Measurements from ENCODE around the gene CRADD. TPM values are rescaled to one million over a fixed set of nuclear protein-coding genes. Genes with fewer than 3 reads are reported as not detected.
A peak's percentile ranks its signal among the peaks of the same experiment; 100 is the strongest.

CRADD gene
- total RNA-seq, 4 donors from 2014 or later = 51.0 to 86.3 (median 56.6) TPM

GRCh38 chr12:93676408-93677194 is 574 bp upstream of the CRADD start:
- DNase-seq (ENCODE audit: low spot score in 2 of 2) = no peak
- 60 to 65% methylated on average over 12 of the region's 12 CpGs for WGBS, 2 donors
- Histone ChIP-seq H3K27me3 (no peaks in the 10 kb centered on the region), H3K4me3 (peak overlapping the region; percentile 30 to 93 (median 64)), H3K36me3 (peaks cover 0 to 14% (median 0%) of the 10 kb centered on the region in 3 donors), H3K9me3 (no peaks in the 10 kb centered on the region), H3K27ac (peak overlapping the region; percentile 57 to 99 (median 91)), H3K4me1 (peaks cover 0 to 18% (median 2%) of the 10 kb centered on the region in 4 donors)
- TF ChIP-seq, protein P1, sequence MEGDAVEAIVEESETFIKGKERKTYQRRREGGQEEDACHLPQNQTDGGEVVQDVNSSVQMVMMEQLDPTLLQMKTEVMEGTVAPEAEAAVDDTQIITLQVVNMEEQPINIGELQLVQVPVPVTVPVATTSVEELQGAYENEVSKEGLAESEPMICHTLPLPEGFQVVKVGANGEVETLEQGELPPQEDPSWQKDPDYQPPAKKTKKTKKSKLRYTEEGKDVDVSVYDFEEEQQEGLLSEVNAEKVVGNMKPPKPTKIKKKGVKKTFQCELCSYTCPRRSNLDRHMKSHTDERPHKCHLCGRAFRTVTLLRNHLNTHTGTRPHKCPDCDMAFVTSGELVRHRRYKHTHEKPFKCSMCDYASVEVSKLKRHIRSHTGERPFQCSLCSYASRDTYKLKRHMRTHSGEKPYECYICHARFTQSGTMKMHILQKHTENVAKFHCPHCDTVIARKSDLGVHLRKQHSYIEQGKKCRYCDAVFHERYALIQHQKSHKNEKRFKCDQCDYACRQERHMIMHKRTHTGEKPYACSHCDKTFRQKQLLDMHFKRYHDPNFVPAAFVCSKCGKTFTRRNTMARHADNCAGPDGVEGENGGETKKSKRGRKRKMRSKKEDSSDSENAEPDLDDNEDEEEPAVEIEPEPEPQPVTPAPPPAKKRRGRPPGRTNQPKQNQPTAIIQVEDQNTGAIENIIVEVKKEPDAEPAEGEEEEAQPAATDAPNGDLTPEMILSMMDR (IDR thresholded peaks at IDR 0.05) = no peak
- TF ChIP-seq POLR2A (IDR thresholded peaks at IDR 0.05) (no peak), EP300 (IDR thresholded peaks at IDR 0.05) (no peak)

GRCh38 chr12:93678779-93679178 is 1.6 kb downstream of the CRADD start:
- TF ChIP-seq EP300 (IDR thresholded peaks at IDR 0.05) (no peak), POLR2A (IDR thresholded peaks at IDR 0.05) (no peak)
- TF ChIP-seq, protein P1 (IDR thresholded peaks at IDR 0.05) = no peak
- Histone ChIP-seq H3K36me3 (peaks cover 0 to 19% (median 0%) of the 10 kb centered on the region in 3 donors), H3K27ac (no peak overlapping the region), H3K27me3 (no peaks in the 10 kb centered on the region), H3K9me3 (no peaks in the 10 kb centered on the region), H3K4me3 (no peak overlapping the region), H3K4me1 (peaks cover 0 to 18% (median 2%) of the 10 kb centered on the region in 4 donors)
- 98 to 99% methylated on average over 5 of the region's 5 CpGs for WGBS, 2 donors
- no peak for DNase-seq (ENCODE audit: low spot score in 2 of 2)

DNA sequence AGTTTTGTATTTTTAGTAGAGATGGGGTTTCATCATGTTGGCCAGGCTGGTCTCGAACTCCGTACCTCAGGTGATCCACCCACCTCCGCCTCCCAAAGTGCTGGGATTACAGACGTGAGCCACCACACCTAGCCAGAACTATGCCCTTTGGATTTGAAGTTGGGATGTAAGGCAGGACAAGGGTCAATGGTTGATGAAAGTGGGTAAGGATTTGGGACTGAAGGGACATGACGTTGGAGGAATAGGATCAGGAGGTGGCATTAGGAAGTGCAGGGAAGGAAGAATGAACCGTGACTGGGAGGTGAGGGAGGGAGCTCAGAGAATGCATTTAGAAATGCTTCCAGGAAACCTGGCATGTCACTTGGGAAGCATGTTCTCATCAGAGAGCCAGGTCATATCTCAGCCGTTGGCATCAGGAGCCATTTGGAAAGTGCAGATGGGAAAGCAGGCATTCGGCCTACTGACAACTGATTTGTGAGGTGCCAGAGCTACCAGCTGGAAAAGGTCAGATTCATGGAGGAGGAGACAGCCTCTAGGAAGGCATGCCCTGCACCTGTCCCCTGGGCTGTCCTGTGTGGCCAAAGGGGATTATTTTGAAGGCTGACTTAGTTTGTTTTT is 2.2 kb downstream of the CRADD start:
- H3K27me3 ChIP-seq = no peaks in the 10 kb centered on the region
- H3K4me3 ChIP-seq = no peak overlapping the region
- no peak for TF ChIP-seq EP300 (IDR thresholded peaks at IDR 0.05)
- TF ChIP-seq, protein P1 (IDR thresholded peaks at IDR 0.05) = no peak
- TF ChIP-seq POLR2A (IDR thresholded peaks at IDR 0.05) = no peak
- H3K4me1 ChIP-seq = peaks cover 0 to 18% (median 2%) of the 10 kb centered on the region in 4 donors
- DNase-seq (ENCODE audit: low spot score in 2 of 2) = no peak
- no peak overlapping the region for H3K27ac ChIP-seq
- no peaks in the 10 kb centered on the region for H3K9me3 ChIP-seq
- peaks cover 0 to 20% (median 0%) of the 10 kb centered on the region in 3 donors for H3K36me3 ChIP-seq
- 79 to 87% methylated on average over 8 of the region's 8 CpGs for WGBS, 2 donors

- DNase-seq (ENCODE audit: low spot score in 2 of 2) = no peak
- TF ChIP-seq, protein P1 (IDR thresholded peaks at IDR 0.05) = no peak
- TF ChIP-seq EP300 (IDR thresholded peaks at IDR 0.05) = no peak
- no peak for TF ChIP-seq POLR2A (IDR thresholded peaks at IDR 0.05)
These were observed 2.8 kb downstream of the CRADD start for GRCh38 chr12:93680006-93680405.

GRCh38 chr12:93682846-93683261 is 5.7 kb downstream of the CRADD start:
- no peak overlapping the region for H3K4me3 ChIP-seq
- peak overlapping the region in 1 of 4 donors; percentile 47 for H3K27ac ChIP-seq
- no peaks in the 10 kb centered on the region for H3K27me3 ChIP-seq
- peaks cover 0 to 20% (median 0%) of the 10 kb centered on the region in 3 donors for H3K36me3 ChIP-seq
- WGBS, 2 donors = 65 to 78% methylated on average over 5 of the region's 5 CpGs
- no peak for DNase-seq (ENCODE audit: low spot score in 2 of 2)
- no peaks in the 10 kb centered on the region for H3K9me3 ChIP-seq
- TF ChIP-seq, protein P1 (IDR thresholded peaks at IDR 0.05) = no peak
- TF ChIP-seq EP300 (IDR thresholded peaks at IDR 0.05) = no peak
- no peak for TF ChIP-seq POLR2A (IDR thresholded peaks at IDR 0.05)
- H3K4me1 ChIP-seq = peaks cover 0 to 21% (median 2%) of the 10 kb centered on the region in 4 donors

More at GRCh38 chr12:93680006-93680405, 2.8 kb downstream of the CRADD start:
- Histone ChIP-seq H3K36me3 (peaks cover 0 to 20% (median 0%) of the 10 kb centered on the region in 3 donors), H3K4me3 (no peak overlapping the region), H3K9me3 (no peaks in the 10 kb centered on the region), H3K27ac (no peak overlapping the region), H3K4me1 (peaks cover 0 to 18% (median 2%) of the 10 kb centered on the region in 4 donors), H3K27me3 (no peaks in the 10 kb centered on the region)
- 84 to 88% methylated on average over 2 of the region's 2 CpGs for WGBS, 2 donors
